IPS-NIHi7 (cell line): ENCODE measurements around the gene MMP25.

Source experiments
- DNase-seq: peaks from one replicate; pipeline ENCODE4 v3.0.0; 2012; ENCODE audit warnings: mixed read lengths; ENCODE audit errors: extremely low spot score

The MMP25 gene

DNA sequence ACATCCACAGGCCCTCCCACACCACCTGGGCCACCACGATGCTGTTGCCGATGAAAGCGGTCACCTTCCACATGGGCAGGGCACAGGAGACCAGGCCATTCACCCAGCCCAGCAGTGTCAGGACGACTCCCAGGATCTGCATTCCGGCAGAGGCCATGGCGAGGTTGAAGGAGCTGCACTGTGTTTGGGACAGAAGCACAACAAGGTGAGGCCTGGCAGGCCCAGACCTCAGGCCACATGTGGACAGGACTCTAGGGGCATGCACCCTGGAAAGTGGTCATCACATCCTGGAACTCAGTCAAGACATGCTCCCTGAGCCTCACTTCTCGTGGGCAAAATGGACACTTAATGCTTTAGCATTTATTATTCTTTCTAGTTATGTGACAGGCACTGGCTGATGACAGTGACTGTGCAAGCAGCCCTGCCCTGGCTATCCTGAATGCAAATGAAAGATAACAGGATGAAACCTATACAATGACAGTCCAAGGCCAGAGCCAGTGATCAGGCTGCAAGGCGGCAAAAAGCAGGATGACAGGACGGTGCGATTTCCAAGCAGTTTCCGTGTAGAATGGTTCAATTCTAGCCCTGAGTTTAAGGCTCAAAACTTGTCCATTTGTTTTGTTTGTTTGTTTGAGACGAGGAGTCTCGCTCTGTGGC lies 30.4 kb upstream of the MMP25 start:
- DNase-seq: no peak

DNA sequence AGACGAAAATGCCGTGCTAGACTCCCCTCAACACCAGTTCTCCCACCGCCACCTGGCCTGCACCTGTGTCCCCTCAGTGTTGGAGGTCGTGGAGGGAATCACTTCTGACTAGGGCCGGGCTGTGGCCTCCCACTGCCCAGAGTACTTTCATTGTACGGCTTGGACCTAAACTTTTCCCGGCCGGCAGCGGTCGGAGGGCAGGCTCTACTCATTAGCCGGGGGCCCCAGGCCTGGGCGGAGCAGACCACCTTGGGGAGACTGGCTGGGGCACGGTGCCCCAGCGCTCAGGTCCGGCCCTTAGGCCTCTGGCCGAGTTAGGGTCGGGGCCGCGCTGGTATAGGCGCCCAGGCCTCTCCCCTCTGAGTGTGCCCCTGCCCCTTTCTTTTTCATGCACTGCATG lies 29.0 kb upstream of the MMP25 start:
- DNase-seq: no peak

DNA sequence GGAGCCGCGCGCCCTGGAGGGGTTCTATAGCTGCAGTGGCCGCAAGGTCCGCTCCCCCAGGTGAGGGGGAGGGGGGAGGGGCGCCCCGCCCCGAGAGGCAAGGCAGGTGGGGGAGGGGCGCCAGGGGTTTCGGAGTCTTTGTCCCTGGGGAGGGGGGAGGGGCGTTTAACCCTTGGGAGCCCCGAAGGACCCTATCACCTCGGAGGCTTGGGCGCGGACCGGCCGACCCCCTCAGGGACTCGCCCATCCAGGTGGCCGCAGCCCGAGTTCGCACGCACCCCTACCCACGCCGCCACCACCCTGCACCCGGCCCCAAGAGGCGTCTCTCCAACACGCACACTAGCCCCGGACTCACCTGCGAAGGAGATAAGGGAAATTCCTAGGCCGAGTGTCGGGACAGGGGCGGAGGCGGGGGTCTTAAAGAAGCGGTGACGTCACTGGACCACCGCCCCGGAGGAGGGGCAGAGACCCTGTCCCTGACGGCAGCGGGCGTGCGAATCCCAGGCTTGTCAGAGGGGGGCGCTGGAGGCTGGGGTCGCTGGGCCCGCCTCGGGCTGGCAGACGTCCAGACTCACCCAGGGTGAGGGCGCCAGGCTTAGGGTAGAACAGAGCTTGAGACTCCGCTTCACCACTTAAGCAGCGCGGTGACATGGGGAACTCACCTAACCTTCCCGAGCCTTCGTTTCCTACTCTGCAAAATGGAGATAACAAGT lies 28.4 kb upstream of the MMP25 start, which contains the start of gene CLDN6:
CLDN6 (minus strand) TSS at position 390 of the 713 bp plus-strand sequence. CDS start 2,162 bp downstream, outside the sequence.
- DNase-seq: peak; percentile 81

DNA sequence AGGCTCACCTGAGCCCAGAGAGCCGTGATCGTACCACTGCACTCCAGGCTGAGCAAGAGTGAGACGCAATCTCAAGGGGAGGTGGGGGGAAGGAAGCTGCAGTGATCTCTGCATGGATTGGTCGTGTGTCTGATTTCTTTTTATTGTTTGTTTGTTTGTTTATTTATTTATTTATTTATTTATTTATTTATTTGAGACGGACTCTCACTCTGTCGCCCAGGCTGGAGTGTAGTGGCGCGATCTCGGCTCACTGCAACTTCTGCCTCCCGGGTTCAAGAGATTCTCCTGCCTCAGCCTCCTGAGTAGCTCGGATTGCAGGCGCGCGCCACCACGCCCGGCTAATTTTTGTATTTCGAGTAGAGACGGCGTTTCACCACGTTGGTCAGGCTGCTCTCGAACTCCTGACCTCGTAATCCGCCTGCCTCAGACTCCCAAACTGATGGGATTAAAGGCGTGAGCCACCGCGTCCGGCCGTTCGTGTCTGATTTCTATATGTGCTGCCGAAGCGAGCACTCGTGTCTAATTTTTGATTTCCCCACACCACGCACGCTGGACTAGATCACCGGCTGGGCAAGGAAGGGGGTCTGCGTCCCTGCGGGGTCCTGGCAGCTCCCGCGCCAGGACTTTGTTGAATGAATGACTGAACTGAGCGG lies 26.6 kb upstream of the MMP25 start:
- DNase-seq: no peak

DNA sequence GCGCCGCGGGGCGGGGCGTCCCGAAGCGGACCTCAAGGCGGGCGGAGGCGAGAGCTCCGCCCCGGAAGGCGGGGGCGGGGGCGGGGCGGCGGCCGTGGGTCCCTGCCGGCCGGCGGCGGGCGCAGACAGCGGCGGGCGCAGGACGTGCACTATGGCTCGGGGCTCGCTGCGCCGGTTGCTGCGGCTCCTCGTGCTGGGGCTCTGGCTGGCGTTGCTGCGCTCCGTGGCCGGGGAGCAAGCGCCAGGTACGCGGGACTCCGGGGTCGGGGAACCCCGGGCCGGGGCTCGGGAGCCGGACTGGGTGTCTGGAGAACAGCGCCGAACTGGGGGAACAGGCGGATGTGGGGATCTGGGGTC lies 26.1 kb upstream of the MMP25 start, which contains the start of gene TNFRSF12A:
TNFRSF12A (plus strand) TSS at position 122 of the 357 bp plus-strand sequence; CDS start at position 152, 30 bp downstream.
- DNase-seq: no peak

DNA sequence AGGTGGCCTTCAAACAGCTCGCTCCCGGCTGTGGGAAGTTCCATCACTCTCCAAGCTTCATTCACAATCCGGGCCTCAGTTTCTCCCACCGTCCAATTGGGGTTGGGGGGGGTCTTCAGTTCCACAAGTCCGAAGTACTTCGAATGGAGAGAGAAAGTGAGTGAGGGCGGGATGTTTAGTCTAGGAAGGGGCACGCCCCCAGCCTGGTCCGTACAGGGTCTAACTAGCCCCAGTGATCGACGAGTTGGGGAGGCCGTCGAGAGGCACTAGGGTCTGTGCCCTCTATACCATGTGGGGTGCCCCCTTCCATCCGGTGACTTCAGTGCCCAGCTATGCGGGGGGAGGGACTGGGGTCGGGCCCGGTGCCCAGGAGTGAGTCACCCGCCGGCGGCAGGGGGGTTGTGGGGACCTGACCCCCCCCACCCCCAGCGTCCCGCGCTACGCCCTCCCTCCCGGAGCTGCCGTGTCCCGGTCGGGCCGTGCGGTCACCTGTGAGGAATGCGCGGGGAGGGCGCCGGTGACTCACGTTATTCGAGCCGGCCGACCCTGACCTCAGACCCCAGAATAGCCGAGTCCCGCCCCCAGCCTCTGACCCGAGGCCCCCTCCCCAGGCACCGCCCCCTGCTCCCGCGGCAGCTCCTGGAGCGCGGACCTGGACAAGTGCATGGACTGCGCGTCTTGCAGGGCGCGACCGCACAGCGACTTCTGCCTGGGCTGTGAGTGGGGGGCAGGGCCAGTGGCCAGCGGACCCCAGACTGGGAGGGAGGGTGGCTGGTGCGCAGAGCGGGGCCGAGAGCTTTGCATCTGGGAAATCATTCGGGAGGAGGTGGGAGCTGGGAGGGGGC lies 25.5 kb upstream of the MMP25 start:
- DNase-seq: no peak

DNA sequence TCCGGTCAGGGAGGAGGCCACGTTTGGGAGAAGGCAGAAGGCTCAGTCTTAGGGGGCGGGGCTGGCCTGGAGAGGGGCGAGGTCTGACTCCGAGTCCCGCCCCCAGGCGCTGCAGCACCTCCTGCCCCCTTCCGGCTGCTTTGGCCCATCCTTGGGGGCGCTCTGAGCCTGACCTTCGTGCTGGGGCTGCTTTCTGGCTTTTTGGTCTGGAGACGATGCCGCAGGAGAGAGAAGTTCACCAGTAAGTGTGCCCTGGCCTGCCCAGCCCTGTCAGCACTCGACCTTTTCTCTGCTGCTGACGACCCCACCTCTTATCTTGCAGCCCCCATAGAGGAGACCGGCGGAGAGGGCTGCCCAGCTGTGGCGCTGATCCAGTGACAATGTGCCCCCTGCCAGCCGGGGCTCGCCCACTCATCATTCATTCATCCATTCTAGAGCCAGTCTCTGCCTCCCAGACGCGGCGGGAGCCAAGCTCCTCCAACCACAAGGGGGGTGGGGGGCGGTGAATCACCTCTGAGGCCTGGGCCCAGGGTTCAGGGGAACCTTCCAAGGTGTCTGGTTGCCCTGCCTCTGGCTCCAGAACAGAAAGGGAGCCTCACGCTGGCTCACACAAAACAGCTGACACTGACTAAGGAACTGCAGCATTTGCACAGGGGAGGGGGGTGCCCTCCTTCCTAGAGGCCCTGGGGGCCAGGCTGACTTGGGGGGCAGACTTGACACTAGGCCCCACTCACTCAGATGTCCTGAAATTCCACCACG lies 24.7 kb upstream of the MMP25 start:
- DNase-seq: peak; percentile 72

DNA sequence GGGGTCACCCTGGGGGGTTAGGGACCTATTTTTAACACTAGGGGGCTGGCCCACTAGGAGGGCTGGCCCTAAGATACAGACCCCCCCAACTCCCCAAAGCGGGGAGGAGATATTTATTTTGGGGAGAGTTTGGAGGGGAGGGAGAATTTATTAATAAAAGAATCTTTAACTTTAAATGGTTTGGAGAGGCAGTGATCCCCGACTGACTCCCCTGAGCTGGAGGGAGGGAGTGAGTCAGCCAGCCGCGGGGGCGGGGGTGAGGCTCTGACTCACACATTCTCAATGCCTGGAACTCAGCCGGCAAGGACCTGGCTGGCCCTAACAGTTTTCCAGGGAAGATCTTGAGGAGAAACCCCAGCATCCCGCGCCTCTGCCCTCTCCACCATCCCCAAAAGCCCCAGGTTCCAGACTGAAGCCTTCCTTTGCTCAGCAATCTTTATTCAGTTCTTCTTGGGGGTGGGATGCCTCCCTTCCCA lies 24.1 kb upstream of the MMP25 start:
- DNase-seq: no peak

DNA sequence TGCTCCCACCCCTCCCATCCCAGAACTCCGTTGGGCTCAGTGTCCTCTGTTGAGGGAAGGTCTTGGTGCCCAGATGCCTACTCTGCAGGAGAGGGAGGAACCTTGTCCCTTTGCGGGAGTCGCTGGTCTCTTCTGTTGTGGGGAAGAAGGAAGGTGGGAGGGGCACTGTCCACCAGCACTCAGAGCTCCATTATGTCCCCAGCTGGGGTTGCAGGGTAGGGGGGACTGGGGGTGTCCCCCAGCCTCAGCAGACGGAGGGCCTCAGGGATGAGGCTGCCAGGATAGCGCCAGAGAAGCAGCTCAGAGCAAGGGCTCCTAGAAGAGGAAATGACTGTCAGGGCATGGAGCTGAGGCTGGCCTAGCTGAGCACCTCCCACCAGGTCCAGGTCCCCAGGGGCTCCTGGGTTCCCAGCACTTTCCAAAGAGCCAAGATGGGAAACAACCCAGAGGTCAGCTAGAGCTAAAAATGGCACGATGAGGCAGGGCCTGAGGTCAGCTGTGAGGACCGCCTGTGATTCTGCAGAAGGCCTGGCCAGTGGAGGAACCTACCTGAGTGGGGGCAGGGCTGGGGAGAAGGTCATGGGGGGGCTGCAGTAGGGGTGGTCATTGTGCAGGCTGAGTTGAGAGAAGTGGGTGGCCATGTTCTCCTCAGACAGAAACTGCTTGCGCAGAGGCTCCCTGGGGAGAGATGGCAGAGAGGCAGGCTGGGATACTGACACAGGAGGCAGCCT lies 23.5 kb upstream of the MMP25 start:
- no peak for DNase-seq

DNA sequence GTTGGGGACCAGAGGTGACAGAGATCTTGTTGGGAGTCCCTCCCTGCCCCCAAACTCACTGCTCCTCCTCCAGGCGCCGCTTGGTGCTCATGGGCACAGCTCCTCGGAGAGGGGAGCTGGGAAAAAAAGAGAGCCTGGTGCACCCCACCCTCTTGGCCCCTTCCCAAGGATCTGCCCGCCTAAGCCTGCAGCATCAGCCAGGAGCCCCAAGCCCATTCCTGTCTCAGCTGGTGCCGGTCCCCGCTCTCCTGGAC lies 23.0 kb upstream of the MMP25 start:
- no peak for DNase-seq

DNA sequence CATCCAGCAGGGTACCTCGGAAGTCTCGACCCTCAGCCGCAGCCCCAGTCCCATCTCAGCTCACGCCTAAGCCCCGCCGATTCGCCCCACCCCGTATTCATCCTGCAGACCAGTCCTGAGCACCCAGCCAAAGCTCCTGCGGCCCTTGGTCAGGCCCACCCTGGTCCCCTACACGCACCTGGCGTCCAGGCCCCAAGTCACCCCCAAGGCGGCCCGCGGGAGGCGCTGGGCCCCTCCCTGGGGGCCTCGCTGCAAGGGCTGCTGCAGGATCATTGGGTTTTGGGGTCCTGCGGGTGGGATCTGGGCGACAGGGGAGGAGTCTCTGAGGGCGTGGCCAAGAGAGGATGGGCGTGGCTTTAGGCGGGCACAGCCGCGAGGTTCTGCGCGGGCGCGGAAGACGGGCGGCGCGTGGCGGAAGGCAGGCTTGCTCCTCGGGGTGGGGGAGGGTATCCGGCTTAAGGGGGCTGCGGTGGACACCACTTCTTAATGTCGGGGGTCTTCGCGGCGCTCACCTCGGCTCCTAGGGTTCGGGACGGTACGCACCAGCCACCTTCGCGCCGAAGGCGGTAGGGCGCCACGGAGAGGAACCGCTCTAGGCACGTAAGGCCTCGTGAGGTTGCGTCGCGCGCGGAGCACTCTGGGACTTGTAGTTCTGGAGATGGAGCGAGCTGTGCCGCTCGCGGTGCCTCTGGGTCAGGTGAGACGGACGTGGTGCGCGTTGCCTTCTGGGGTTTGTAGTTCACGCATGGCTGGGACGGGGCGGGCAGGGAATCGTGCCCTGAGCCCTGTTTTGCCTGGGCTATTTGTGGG lies 22.5 kb upstream of the MMP25 start, which contains the start of the genes HCFC1R1 and THOC6:
HCFC1R1 (minus strand) TSS at position 274 of the 810 bp plus-strand sequence; CDS start at position 273, 1 bp downstream.
THOC6 (plus strand) TSS at position 367 of the 810 bp plus-strand sequence; CDS start at position 659, 292 bp downstream.
- DNase-seq: peak; percentile 74

DNA sequence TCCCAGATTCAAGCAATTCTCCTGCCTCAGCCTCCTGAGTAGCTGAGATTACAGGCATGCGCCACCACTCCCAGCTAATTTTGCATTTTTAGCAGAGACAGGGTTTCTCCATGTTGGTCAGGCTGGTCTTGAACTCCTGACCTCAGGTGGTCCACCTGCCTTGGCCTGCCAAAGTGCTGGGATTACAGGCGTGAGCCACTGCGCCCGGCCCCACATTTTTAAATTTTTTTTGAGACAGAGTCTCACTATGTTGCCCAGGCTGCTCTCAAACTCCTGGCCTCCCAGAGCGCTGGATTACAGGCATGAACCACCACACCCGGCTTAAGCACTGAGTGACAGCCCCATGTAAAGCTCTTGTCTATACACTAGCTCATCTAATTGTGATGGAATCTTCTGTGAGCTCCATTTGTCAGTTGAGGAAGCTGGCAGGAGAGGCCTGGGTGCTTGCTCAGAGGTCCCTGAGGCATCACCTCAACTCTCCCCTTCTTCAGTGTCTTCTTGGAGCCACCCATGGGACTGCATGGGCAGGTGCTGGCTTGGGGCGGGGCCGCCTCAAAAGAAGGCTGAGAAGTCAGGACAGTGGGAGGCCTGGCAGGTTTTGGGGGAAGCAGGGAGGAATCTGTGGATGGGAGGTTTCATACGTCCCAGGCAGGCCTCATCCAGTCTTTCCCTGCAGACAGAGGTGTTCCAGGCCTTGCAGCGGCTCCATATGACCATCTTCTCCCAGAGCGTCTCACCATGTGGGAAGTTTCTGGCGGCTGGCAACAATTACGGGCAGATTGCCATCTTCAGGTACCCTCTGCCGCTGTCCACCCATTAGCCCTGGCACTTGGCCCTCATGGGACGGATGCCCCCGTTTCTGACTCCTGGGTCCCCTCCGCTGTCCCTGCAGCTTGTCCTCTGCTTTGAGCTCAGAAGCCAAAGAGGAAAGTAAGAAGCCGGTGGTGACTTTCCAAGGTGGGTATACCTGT lies 21.0 kb upstream of the MMP25 start:
- DNase-seq: no peak

DNA sequence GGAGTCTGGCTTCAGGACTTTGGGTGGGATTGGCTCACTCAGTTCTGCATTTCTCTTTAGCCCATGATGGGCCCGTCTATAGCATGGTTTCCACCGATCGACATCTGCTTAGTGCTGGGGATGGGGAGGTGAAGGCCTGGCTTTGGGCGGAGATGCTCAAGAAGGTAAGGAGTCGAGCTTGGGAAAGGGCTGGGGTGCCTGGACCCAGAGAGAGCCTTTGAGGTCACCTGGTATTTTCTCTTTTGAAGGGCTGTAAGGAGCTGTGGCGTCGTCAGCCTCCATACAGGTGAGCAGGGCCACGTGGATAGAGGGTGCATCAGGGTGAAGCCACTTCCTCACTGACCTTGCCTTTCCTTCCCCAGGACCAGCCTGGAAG lies 20.4 kb upstream of the MMP25 start:
- DNase-seq: no peak

DNA sequence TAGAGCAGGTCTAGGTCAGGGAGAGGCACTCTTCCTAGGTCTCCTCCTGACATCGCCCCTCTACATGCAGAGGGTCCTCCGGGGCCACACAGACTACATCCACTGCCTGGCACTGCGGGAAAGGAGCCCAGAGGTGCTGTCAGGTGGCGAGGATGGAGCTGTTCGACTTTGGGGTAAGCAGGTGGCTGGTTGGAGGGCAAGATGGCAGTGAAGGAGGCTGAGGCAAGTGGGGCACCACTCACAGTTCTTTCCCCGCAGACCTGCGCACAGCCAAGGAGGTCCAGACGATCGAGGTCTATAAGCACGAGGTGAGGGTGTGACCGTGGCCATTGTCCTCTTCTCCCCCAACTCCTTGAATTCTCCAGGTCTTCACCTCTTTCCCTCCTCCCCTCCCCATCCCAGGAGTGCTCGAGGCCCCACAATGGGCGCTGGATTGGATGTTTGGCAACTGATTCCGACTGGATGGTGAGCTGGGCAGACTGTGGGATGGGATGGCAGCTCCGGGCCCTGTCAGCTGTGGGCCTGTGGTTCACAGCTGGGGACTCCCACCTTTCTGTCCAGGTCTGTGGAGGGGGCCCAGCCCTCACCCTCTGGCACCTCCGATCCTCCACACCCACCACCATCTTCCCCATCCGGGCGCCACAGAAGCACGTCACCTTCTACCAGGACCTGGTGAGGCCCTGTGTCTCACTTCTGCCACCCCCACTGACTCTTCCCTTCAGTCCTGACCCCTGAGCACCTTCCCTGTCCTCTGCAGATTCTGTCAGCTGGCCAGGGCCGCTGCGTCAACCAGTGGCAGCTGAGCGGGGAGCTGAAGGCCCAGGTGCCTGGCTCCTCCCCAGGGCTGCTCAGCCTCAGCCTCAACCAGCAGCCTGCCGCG lies 19.5 kb upstream of the MMP25 start:
- no peak for DNase-seq

DNA sequence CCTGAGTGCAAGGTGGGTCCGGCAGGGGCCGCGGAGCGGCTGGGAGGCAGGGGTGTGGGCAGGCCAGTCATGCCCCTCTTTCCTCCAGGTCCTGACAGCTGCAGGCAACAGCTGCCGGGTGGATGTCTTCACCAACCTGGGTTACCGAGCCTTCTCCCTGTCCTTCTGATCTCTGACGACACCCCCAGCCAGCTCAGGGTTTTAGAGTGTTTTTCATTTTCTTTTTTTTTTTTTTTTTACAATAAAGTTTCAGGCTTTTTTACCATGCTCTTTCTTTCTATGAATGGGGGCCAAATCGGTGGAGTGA lies 18.9 kb upstream of the MMP25 start:
- no peak for DNase-seq

DNA sequence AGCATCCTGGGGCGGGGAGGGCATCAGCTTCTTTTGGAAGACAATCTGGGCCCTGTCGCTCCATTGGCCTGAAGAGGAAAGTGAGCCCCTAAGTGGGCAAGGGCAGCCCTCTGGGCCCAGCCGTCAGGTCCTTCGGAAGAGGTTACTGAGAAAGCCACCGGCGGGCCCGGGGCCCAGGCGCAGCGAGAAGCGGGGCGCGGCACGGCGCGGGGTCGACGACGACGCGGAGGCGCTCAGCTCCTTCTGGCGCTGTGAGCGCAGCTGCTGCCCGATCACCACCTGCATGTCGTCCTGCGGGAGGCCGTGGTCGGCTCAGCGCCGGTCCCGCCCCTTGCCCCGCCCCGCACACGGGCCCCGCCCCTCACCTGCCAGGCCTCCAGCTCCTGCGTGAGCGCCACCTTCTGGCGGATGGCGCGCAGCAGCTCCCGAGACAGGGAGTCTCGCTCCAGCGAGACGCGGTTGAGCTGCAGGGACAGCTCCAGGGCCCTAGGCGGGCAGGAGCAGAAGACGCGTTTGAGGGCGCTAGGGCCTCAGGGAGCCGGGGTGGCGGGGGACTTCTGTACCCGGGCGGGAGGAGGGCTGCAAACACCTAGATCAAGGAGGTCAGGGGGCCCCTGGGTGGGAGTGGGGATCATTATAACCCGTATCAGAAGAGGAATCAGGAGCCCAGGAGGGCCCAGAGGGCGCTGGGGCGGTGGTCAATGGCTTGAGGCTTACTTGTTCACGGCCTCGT lies 18.2 kb upstream of the MMP25 start:
- peak; percentile 86 for DNase-seq
